HCT116 (cell line): ENCODE results near the gene GAB2. TPM values are rescaled to one million over a fixed set of nuclear protein-coding genes. Genes with fewer than 3 reads are reported as not detected.

Experiments used
- ATAC-seq: fragments of 200-7000 bp; cut with Tn5 transposase; 2 replicates; pipeline ENCODE4 v1.9.1; 2020; ENCODE audit warnings: mild to moderate bottlenecking, moderate library complexity
- BruUV-seq: library from RNA; stranded (reverse); fragments of 400-500 nt; replicated peaks from 2 replicates; lab custom pipeline; 2021; lab: Mats Ljungman, UMichigan
- CTCF ChIA-PET: fragments of 300-600 bp; sonication (Branson Sonifier 250); formaldehyde crosslinking; loops from one replicate; lab custom pipeline; 2021; ENCODE audit warnings: antibody characterized with exemption; lab: Charles Lee
- POLR2A ChIA-PET: fragments of 300-600, 350-600 bp; sonication (Branson Sonifier 250); formaldehyde crosslinking; loops from one replicate; lab custom pipeline; 2021; ENCODE audit warnings: antibody characterized with exemption; lab: Charles Lee
- RAD21 ChIA-PET, 2 experiments: fragments of 300-600 bp; sonication (Branson Sonifier 250); formaldehyde crosslinking; loops; one replicate each; lab custom pipeline; 2023; ENCODE audit warnings: low total read pairs in 2 of 2; ENCODE audit not compliant: uncharacterized antibody in 2 of 2, unreplicated experiment in 2 of 2, low non-redundant PET in 1 of 2; lab: Charles Lee
- DNase-seq: peaks from one replicate; pipeline ENCODE4 v3.0.0-alpha.2; 2010; ENCODE audit warnings: low read depth, low spot score
- H2AFZ ChIP-seq: fragments of 200-600 bp; shearing (Covaris generic), sonication (generic); 2 replicates; pipeline ENCODE4 v1.6.1; 2017; ENCODE audit warnings: low read depth, mixed run types, mixed read lengths, antibody characterized with exemption, low read length; ENCODE audit not compliant: poor library complexity, severe bottlenecking
- H3K27ac ChIP-seq: 2 replicates; pipeline ENCODE4 v1.5.1; 2012; ENCODE audit warnings: low read depth, low read length
- H3K27me3 ChIP-seq: fragments of 200-600 bp; sonication (generic); 2 replicates; pipeline ENCODE4 v1.6.1; 2016; ENCODE audit warnings: mixed run types, low read length, mixed read lengths; ENCODE audit not compliant: insufficient read depth
- H3K36me3 ChIP-seq, 2 experiments: fragments of 200-500 bp in 1 of 2; fragments of 200-600 bp in 1 of 2; sonication (Bioruptor generic) in 1 of 2; sonication (generic) in 1 of 2; 2 replicates each; pipeline versions ENCODE4 v1.5.1 to v1.6.1; 2014 to 2016; ENCODE audit warnings: low read length in 2 of 2, inconsistent platforms in 1 of 2, mixed read lengths in 1 of 2, mixed run types in 1 of 2; ENCODE audit not compliant: insufficient read depth in 2 of 2, control insufficient read depth in 1 of 2
- H3K4me1 ChIP-seq, 2 experiments: fragments of 200-600 bp in 1 of 2; sonication (generic) in 1 of 2; 2 replicates each; pipeline versions ENCODE4 v1.5.1 to v1.6.1; 2012 to 2017; ENCODE audit warnings: low read length in 2 of 2, inconsistent platforms in 1 of 2, mild to moderate bottlenecking in 1 of 2, mixed read lengths in 1 of 2, mixed run types in 1 of 2, moderate library complexity in 1 of 2; ENCODE audit not compliant: insufficient read depth in 2 of 2, control insufficient read depth in 1 of 2
- H3K4me2 ChIP-seq: fragments of 200-600 bp; sonication (generic); 2 replicates; pipeline ENCODE4 v1.6.1; 2017; ENCODE audit warnings: mixed run types, low read length, mixed read lengths
- H3K4me3 ChIP-seq, 2 experiments: fragments of 200-600 bp in 1 of 2; sonication (generic) in 1 of 2; replicated peaks in 1 of 2; 2 replicates each; pipeline ENCODE4 v1.5.1; 2011 to 2016; ENCODE audit warnings: low read length in 2 of 2, control low read depth in 1 of 2, low read depth in 1 of 2, mild to moderate bottlenecking in 1 of 2, mixed read lengths in 1 of 2, mixed run types in 1 of 2
- H3K79me2 ChIP-seq: fragments of 200-600 bp; sonication (generic); 2 replicates; pipeline ENCODE4 v1.6.1; 2017; ENCODE audit warnings: mild to moderate bottlenecking, mixed run types, low read length, moderate library complexity, mixed read lengths; ENCODE audit not compliant: insufficient read depth
- H3K9ac ChIP-seq: fragments of 200-600 bp; sonication (generic); 2 replicates; pipeline ENCODE4 v1.6.1; 2016; ENCODE audit warnings: low read length, mixed read lengths
- H3K9me2 ChIP-seq: fragments of 200-600 bp; sonication (generic), shearing (Covaris generic); 2 replicates; pipeline ENCODE4 v1.6.1; 2017; ENCODE audit warnings: mixed run types, mild to moderate bottlenecking, moderate library complexity; ENCODE audit not compliant: insufficient read depth
- H3K9me3 ChIP-seq, 2 experiments: fragments of 200-500 bp in 1 of 2; fragments of 200-600 bp in 1 of 2; sonication (Bioruptor generic) in 1 of 2; sonication (generic) in 1 of 2; 2 replicates each; pipeline ENCODE4 v1.6.1; 2014 to 2017; ENCODE audit warnings: low read length in 2 of 2, mixed read lengths in 2 of 2, inconsistent platforms in 1 of 2, low read depth in 1 of 2, mild to moderate bottlenecking in 1 of 2, mixed run types in 1 of 2, moderate library complexity in 1 of 2; ENCODE audit not compliant: control insufficient read depth in 1 of 2, insufficient read depth in 1 of 2
- H4K20me1 ChIP-seq: fragments of 200-600 bp; sonication (generic), shearing (Covaris generic); 2 replicates; pipeline ENCODE4 v1.6.1; 2017; ENCODE audit warnings: mixed run types, mild to moderate bottlenecking, moderate library complexity; ENCODE audit not compliant: insufficient read depth
- CBX3 ChIP-seq: IDR thresholded peaks from 2 replicates; pipeline ENCODE4 v1.6.1; 2012; ENCODE audit warnings: low read depth
- EGR1 ChIP-seq: IDR thresholded peaks from 2 replicates; pipeline ENCODE4 v1.6.1; 2012; ENCODE audit warnings: low read depth
- EZH2phosphoT487 ChIP-seq: fragments of 200-600 bp; IDR thresholded peaks from 2 replicates; pipeline ENCODE4 v1.6.1; 2018; ENCODE audit warnings: antibody characterized with exemption, borderline replicate concordance
- FOSL1 ChIP-seq: IDR thresholded peaks from 2 replicates; pipeline ENCODE4 v1.6.1; 2012; ENCODE audit warnings: low read depth
- JUND ChIP-seq: IDR thresholded peaks from 2 replicates; pipeline ENCODE4 v1.6.1; 2012
- POLR2A ChIP-seq: IDR thresholded peaks from 2 replicates; pipeline ENCODE4 v1.7.0; 2011; ENCODE audit warnings: borderline replicate concordance; ENCODE audit not compliant: insufficient read depth, insufficient read length; ENCODE audit errors: extremely low read depth
- POLR2AphosphoS5 ChIP-seq: IDR thresholded peaks from 2 replicates; pipeline ENCODE4 v1.6.1; 2011; ENCODE audit warnings: mild to moderate bottlenecking, low read depth, low read length, moderate library complexity
- RAD21 ChIP-seq: IDR thresholded peaks from 2 replicates; pipeline ENCODE4 v1.6.1; 2012; ENCODE audit warnings: low read depth, mild to moderate bottlenecking
- SIN3A ChIP-seq: IDR thresholded peaks from 2 replicates; pipeline ENCODE4 v1.6.1; 2012; ENCODE audit warnings: low read depth
- SP1 ChIP-seq: IDR thresholded peaks from 2 replicates; pipeline ENCODE4 v1.6.1; 2012; ENCODE audit warnings: low read depth
- SRF ChIP-seq: IDR thresholded peaks from 2 replicates; pipeline ENCODE4 v1.6.1; 2012; ENCODE audit warnings: low read depth
- TCF7L2 ChIP-seq: IDR thresholded peaks from 2 replicates; pipeline ENCODE4 v1.7.0; 2011; ENCODE audit warnings: borderline replicate concordance, inconsistent platforms; ENCODE audit not compliant: insufficient read depth, insufficient read length; ENCODE audit errors: extremely low read depth
- YY1 ChIP-seq: IDR thresholded peaks from 2 replicates; pipeline ENCODE4 v1.6.1; 2011; ENCODE audit warnings: low read length, low read depth, moderate library complexity, mild to moderate bottlenecking; ENCODE audit not compliant: insufficient replicate concordance; ENCODE audit errors: extremely low read depth
- ZFX ChIP-seq: fragments of 450-650 bp; IDR thresholded peaks from 2 replicates; pipeline ENCODE4 v1.6.1; 2017
- ZNF274 ChIP-seq: fragments of 200-500 bp; sonication (Bioruptor generic); IDR thresholded peaks from 2 replicates; pipeline ENCODE4 v1.6.1; 2014; ENCODE audit warnings: mild to moderate bottlenecking, low read depth, low read length, inconsistent platforms
- intact Hi-C: fragments of 100-400 bp; cut with micrococcal nuclease; formaldehyde crosslinking; loops from 2 replicates; pipeline ENCODE4 v1.10.0; 2022
- total RNA-seq: library from RNA; stranded (reverse); gene quantifications from one replicate; pipeline ENCODE4 v1.2.1, GENCODE V29; 2021; ENCODE audit not compliant: unreplicated experiment
- TF ChIP-seq, protein P1 (sequence below): IDR thresholded peaks from 2 replicates; pipeline ENCODE4 v1.6.1; 2012
- TF ChIP-seq, protein P2 (sequence below), 3 experiments: fragments of 200-600 bp in 1 of 3; sonication (generic) in 1 of 3; IDR thresholded peaks in 2 of 3; conservative IDR thresholded peaks in 1 of 3; 2 replicates each; pipeline ENCODE4 v1.5.1; 2012 to 2017; ENCODE audit warnings: low read depth in 2 of 3, low read length in 2 of 3, antibody characterized with exemption in 1 of 3, borderline replicate concordance in 1 of 3, control low read depth in 1 of 3, mild to moderate bottlenecking in 1 of 3, mixed read lengths in 1 of 3, mixed run types in 1 of 3, moderate library complexity in 1 of 3; ENCODE audit not compliant: insufficient read depth in 1 of 3
- TF ChIP-seq, protein P3 (sequence below): IDR thresholded peaks from 2 replicates; pipeline ENCODE4 v1.6.1; 2012; ENCODE audit warnings: low read depth
- TF ChIP-seq, protein P4 (sequence below): IDR thresholded peaks from 2 replicates; pipeline ENCODE4 v1.6.1; 2012
- TF ChIP-seq, protein P5 (sequence below): IDR thresholded peaks from 2 replicates; pipeline ENCODE4 v1.6.1; 2011; ENCODE audit warnings: mild to moderate bottlenecking, low read length, moderate library complexity; ENCODE audit not compliant: insufficient replicate concordance; ENCODE audit errors: extremely low read depth

The GAB2 gene
- total RNA-seq, 1 experiment from 2014 or later, result 1.9 TPM

DNA sequence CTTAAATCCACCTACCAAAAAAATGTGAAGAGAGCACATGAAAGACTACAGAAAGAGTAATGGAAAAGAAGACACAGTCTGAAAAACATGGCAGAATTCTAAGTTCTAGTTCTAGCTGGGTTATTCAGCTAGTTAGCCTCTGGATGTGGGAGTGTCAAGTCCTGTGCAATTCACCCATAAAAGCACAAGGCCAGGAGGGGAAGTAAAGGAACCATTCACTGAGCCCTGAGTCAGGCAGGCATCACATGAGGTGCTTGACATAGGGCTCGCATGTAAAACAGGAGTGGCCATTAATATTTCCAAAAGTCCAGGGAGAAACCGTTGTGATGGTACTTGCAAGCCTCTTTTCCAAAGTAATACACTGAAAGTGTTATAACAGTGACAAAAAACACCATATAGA lies 103.7 kb downstream of the GAB2 start:
- H2AFZ ChIP-seq, result no peak overlapping the region
- RAD21 ChIA-PET, result no interaction called here
- H3K9me3 ChIP-seq, result no peaks in the 10 kb centered on the region
- no peaks in the 10 kb centered on the region for H3K9me2 ChIP-seq
- no peak overlapping the region for H3K4me3 ChIP-seq
- CTCF ChIA-PET, result no interaction called here
- no peak for ATAC-seq
- intact Hi-C loops, result no loop called here
- no peaks in the 10 kb centered on the region for H3K36me3 ChIP-seq
- H3K27me3 ChIP-seq, result no peaks in the 10 kb centered on the region
- DNase-seq, result no peak
- H3K27ac ChIP-seq, result no peak overlapping the region
- H3K4me2 ChIP-seq, result no peak overlapping the region
- peaks cover 0 to 5% of the 10 kb centered on the region in 2 experiments; a peak in 1 of 4 replicates for H3K4me1 ChIP-seq
- BruUV-seq, result no TSS peak
- no peak overlapping the region for H3K9ac ChIP-seq
- TF ChIP-seq SIN3A (no peak), YY1 (no peak), JUND (no peak), ZNF274 (no peak), RAD21 (no peak), EGR1 (no peak), FOSL1 (no peak), POLR2AphosphoS5 (no peak), TCF7L2 (no peak), POLR2A (no peak), ZFX (no peak), SP1 (no peak), SRF (no peak), EZH2phosphoT487 (no peak), CBX3 (no peak)
- TF ChIP-seq, protein P1, sequence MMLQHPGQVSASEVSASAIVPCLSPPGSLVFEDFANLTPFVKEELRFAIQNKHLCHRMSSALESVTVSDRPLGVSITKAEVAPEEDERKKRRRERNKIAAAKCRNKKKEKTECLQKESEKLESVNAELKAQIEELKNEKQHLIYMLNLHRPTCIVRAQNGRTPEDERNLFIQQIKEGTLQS, result no peak
- TF ChIP-seq, protein P2, sequence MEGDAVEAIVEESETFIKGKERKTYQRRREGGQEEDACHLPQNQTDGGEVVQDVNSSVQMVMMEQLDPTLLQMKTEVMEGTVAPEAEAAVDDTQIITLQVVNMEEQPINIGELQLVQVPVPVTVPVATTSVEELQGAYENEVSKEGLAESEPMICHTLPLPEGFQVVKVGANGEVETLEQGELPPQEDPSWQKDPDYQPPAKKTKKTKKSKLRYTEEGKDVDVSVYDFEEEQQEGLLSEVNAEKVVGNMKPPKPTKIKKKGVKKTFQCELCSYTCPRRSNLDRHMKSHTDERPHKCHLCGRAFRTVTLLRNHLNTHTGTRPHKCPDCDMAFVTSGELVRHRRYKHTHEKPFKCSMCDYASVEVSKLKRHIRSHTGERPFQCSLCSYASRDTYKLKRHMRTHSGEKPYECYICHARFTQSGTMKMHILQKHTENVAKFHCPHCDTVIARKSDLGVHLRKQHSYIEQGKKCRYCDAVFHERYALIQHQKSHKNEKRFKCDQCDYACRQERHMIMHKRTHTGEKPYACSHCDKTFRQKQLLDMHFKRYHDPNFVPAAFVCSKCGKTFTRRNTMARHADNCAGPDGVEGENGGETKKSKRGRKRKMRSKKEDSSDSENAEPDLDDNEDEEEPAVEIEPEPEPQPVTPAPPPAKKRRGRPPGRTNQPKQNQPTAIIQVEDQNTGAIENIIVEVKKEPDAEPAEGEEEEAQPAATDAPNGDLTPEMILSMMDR (IDR thresholded peaks at IDR 0.05 in 2 of 3, conservative IDR thresholded peaks at IDR 0.05 in 1 of 3; ENCODE audit: borderline replicate concordance in 1 of 3, insufficient read depth in 1 of 3, low read depth in 2 of 3, low read length in 2 of 3), result no peak
- TF ChIP-seq, protein P3, sequence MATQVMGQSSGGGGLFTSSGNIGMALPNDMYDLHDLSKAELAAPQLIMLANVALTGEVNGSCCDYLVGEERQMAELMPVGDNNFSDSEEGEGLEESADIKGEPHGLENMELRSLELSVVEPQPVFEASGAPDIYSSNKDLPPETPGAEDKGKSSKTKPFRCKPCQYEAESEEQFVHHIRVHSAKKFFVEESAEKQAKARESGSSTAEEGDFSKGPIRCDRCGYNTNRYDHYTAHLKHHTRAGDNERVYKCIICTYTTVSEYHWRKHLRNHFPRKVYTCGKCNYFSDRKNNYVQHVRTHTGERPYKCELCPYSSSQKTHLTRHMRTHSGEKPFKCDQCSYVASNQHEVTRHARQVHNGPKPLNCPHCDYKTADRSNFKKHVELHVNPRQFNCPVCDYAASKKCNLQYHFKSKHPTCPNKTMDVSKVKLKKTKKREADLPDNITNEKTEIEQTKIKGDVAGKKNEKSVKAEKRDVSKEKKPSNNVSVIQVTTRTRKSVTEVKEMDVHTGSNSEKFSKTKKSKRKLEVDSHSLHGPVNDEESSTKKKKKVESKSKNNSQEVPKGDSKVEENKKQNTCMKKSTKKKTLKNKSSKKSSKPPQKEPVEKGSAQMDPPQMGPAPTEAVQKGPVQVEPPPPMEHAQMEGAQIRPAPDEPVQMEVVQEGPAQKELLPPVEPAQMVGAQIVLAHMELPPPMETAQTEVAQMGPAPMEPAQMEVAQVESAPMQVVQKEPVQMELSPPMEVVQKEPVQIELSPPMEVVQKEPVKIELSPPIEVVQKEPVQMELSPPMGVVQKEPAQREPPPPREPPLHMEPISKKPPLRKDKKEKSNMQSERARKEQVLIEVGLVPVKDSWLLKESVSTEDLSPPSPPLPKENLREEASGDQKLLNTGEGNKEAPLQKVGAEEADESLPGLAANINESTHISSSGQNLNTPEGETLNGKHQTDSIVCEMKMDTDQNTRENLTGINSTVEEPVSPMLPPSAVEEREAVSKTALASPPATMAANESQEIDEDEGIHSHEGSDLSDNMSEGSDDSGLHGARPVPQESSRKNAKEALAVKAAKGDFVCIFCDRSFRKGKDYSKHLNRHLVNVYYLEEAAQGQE, result no peak
- TF ChIP-seq, protein P4, sequence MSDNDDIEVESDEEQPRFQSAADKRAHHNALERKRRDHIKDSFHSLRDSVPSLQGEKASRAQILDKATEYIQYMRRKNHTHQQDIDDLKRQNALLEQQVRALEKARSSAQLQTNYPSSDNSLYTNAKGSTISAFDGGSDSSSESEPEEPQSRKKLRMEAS, result no peak
- TF ChIP-seq, protein P5, sequence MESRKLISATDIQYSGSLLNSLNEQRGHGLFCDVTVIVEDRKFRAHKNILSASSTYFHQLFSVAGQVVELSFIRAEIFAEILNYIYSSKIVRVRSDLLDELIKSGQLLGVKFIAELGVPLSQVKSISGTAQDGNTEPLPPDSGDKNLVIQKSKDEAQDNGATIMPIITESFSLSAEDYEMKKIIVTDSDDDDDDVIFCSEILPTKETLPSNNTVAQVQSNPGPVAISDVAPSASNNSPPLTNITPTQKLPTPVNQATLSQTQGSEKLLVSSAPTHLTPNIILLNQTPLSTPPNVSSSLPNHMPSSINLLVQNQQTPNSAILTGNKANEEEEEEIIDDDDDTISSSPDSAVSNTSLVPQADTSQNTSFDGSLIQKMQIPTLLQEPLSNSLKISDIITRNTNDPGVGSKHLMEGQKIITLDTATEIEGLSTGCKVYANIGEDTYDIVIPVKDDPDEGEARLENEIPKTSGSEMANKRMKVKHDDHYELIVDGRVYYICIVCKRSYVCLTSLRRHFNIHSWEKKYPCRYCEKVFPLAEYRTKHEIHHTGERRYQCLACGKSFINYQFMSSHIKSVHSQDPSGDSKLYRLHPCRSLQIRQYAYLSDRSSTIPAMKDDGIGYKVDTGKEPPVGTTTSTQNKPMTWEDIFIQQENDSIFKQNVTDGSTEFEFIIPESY, result no peak
- H3K79me2 ChIP-seq, result no peaks in the 10 kb centered on the region
- H4K20me1 ChIP-seq, result no peaks in the 10 kb centered on the region
- POLR2A ChIA-PET, result no interaction called here
